OCI-LY7 (cell line): ENCODE measurements around the gene AIFM3. TPM values are rescaled to one million over a fixed set of nuclear protein-coding genes. Genes with fewer than 3 reads are reported as not detected.

Experiments used
- BruUV-seq: library from RNA; stranded (reverse); fragments of 400-500 nt; replicated peaks from 2 replicates; lab custom pipeline; 2021; lab: Mats Ljungman, UMichigan
- CTCF ChIA-PET: fragments of 300-600 bp; sonication (Branson Sonifier 250); formaldehyde crosslinking; loops from one replicate; lab custom pipeline; 2022; ENCODE audit warnings: antibody characterized with exemption; ENCODE audit not compliant: unreplicated experiment; lab: Charles Lee
- POLR2A ChIA-PET: fragments of 300-600 bp; sonication (Branson Sonifier 250); formaldehyde crosslinking; loops from one replicate; lab custom pipeline; 2022; ENCODE audit warnings: antibody characterized with exemption; lab: Charles Lee
- DNase-seq: peaks from one replicate; pipeline ENCODE4 v3.0.0-alpha.2; 2015; ENCODE audit warnings: low spot score
- H2AFZ ChIP-seq: fragments of 200-600 bp; sonication (generic), shearing (Covaris generic); 2 replicates; pipeline ENCODE4 v1.6.1; 2014; ENCODE audit warnings: mild to moderate bottlenecking, antibody characterized with exemption, low read length, moderate library complexity
- H3K27ac ChIP-seq: fragments of 200-600 bp; sonication (generic); 2 replicates; pipeline ENCODE4 v1.5.1; 2014; ENCODE audit warnings: mixed run types, low read depth, mild to moderate bottlenecking, moderate library complexity, low read length, inconsistent platforms; ENCODE audit not compliant: poor library complexity, severe bottlenecking
- H3K36me3 ChIP-seq: fragments of 200-600 bp; sonication (generic); 2 replicates; pipeline ENCODE4 v1.6.1; 2014; ENCODE audit warnings: mild to moderate bottlenecking, antibody characterized with exemption, low read length, moderate library complexity, mixed read lengths; ENCODE audit not compliant: insufficient read depth
- H3K4me1 ChIP-seq: fragments of 200-600 bp; sonication (generic); 2 replicates; pipeline ENCODE4 v1.5.1; 2014; ENCODE audit warnings: mild to moderate bottlenecking, low read length; ENCODE audit not compliant: insufficient read depth, poor library complexity, severe bottlenecking
- H3K4me2 ChIP-seq: fragments of 200-600 bp; sonication (generic); 2 replicates; pipeline ENCODE4 v1.6.1; 2014; ENCODE audit warnings: mild to moderate bottlenecking, low read length
- H3K4me3 ChIP-seq: fragments of 200-600 bp; sonication (generic); 2 replicates; pipeline ENCODE4 v1.5.1; 2014; ENCODE audit warnings: mild to moderate bottlenecking, low read depth, low read length; ENCODE audit not compliant: poor library complexity, severe bottlenecking
- H3K79me2 ChIP-seq: fragments of 200-600 bp; sonication (generic); 2 replicates; pipeline ENCODE4 v1.6.1; 2016; ENCODE audit warnings: low read depth, mild to moderate bottlenecking, low read length, moderate library complexity, mixed read lengths; ENCODE audit not compliant: insufficient read depth
- H3K9me2 ChIP-seq: fragments of 200-600 bp; sonication (generic); 2 replicates; pipeline ENCODE4 v1.6.1; 2016; ENCODE audit warnings: mild to moderate bottlenecking, low read length, mixed read lengths; ENCODE audit not compliant: insufficient read depth
- H3K9me3 ChIP-seq: fragments of 200-600 bp; sonication (generic); 2 replicates; pipeline ENCODE4 v1.6.1; 2014; ENCODE audit warnings: mild to moderate bottlenecking, mixed run types, low read length, mixed read lengths
- H4K20me1 ChIP-seq: fragments of 200-600 bp; sonication (generic); 2 replicates; pipeline ENCODE4 v1.6.1; 2014; ENCODE audit warnings: mild to moderate bottlenecking, antibody characterized with exemption, low read length, moderate library complexity, mixed read lengths; ENCODE audit not compliant: insufficient read depth
- CTCF ChIP-seq: fragments of 200-600 bp; sonication (generic); conservative IDR thresholded peaks from 2 replicates; pipeline ENCODE4 v1.5.1; 2014; ENCODE audit warnings: mild to moderate bottlenecking, antibody characterized with exemption, low read length, moderate library complexity, mixed read lengths
- EZH2phosphoT487 ChIP-seq: fragments of 200-600 bp; sonication (generic); IDR thresholded peaks from 2 replicates; pipeline ENCODE4 v1.6.1; 2018; ENCODE audit warnings: low read depth, borderline replicate concordance, mild to moderate bottlenecking, mixed run types, antibody characterized with exemption, low read length, moderate library complexity, mixed read lengths
- intact Hi-C: fragments of 100-400 bp; cut with micrococcal nuclease; formaldehyde crosslinking; loops from one replicate; pipeline ENCODE4 v1.10.0; 2022; ENCODE audit not compliant: unreplicated experiment
- total RNA-seq, 2 experiments: library from RNA; depleted of rRNA in 1 of 2; stranded (reverse); fragments of >200 nt in 1 of 2; shearing (Covaris generic) in 1 of 2; gene quantifications; 2 replicates each; pipeline ENCODE4 v1.2.3, GENCODE V29; 2014 to 2022

Gene AIFM3
- total RNA-seq, 2 experiments from 2014 or later = 0.47 TPM; not detected in 1

GRCh38 chr22:20946080-20946986 is 20.7 kb upstream of the AIFM3 start:
- ChIA-PET CTCF (no interaction called here), POLR2A (interaction anchor here (1.0 kb wide), 1 partner anchor 25 kb away, joined by 3 read pairs; no protein-coding TSS in a partner anchor)
- Histone ChIP-seq H3K4me3 (no peak overlapping the region), H3K9me3 (no peaks in the 10 kb centered on the region), H3K9me2 (no peaks in the 10 kb centered on the region), H2AFZ (no peak overlapping the region), H3K36me3 (peaks cover 80% of the 10 kb centered on the region), H3K4me2 (no peak overlapping the region), H3K79me2 (peaks cover 89% of the 10 kb centered on the region), H4K20me1 (peaks cover 25% of the 10 kb centered on the region; the same call in 1 of the 2 replicates), H3K27ac (no peak overlapping the region), H3K4me1 (no peaks in the 10 kb centered on the region)
- no peak for DNase-seq
- TF ChIP-seq CTCF = no peak
- no peak for TF ChIP-seq EZH2phosphoT487
- no TSS peak for BruUV-seq
- intact Hi-C loops = no loop called here

- DNase-seq = no peak
- H3K9me2 ChIP-seq = no peaks in the 10 kb centered on the region
- intact Hi-C loops = no loop called here
- H3K27ac ChIP-seq = no peak overlapping the region
- no TSS peak for BruUV-seq
- no peaks in the 10 kb centered on the region for H3K9me3 ChIP-seq
- H3K4me3 ChIP-seq = no peak overlapping the region
- H2AFZ ChIP-seq = no peak overlapping the region
- peaks cover 83% of the 10 kb centered on the region for H3K36me3 ChIP-seq
- H3K4me1 ChIP-seq = no peaks in the 10 kb centered on the region
- H3K79me2 ChIP-seq = peaks cover 83% of the 10 kb centered on the region
- ChIA-PET POLR2A (interaction anchor here (0.6 to 1.0 kb wide), 2 partner anchors 26 to 58 kb away, joined by 3 to 4 read pairs; no protein-coding TSS in a partner anchor), CTCF (no interaction called here)
- no peak overlapping the region for H3K4me2 ChIP-seq
- no peak for TF ChIP-seq EZH2phosphoT487
- H4K20me1 ChIP-seq = peaks cover 21% of the 10 kb centered on the region; the same call in 1 of the 2 replicates
Measured at GRCh38 chr22:20946991-20947390, 20.1 kb upstream of the AIFM3 start.

DNA sequence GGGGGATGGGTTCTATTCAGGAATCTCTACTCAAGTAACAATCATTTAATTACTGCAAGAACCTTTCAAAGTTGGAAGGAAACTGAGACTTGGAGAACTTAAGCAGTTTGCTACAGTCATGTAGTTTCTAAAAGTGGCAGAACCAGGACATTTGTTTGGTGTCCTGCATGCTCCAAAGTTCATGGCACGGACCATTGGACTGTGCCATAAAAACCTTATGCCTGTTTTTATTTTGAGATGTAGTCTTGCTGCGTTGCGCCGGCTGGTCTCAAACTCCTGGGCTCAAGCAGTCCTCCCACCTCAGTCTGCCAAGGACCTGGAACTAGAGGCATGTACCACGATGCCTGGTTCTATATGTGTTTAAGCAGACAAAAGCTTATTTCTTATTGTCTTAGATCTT is 18.6 kb upstream of the AIFM3 start:
- intact Hi-C loops = no loop called here
- Histone ChIP-seq H3K27ac (no peak overlapping the region), H3K9me3 (no peaks in the 10 kb centered on the region), H3K4me2 (no peak overlapping the region), H4K20me1 (peaks cover 19% of the 10 kb centered on the region; the same call in 1 of the 2 replicates), H3K9me2 (no peaks in the 10 kb centered on the region), H3K4me3 (no peak overlapping the region), H3K4me1 (no peaks in the 10 kb centered on the region), H3K36me3 (peaks cover 83% of the 10 kb centered on the region), H3K79me2 (peaks cover 68% of the 10 kb centered on the region), H2AFZ (no peak overlapping the region)
- no TSS peak for BruUV-seq
- TF ChIP-seq EZH2phosphoT487 (no peak), CTCF (no peak)
- no peak for DNase-seq
- ChIA-PET CTCF (no interaction called here), POLR2A (no interaction called here)
